ENCODE data around the gene FRG2.

DNA sequence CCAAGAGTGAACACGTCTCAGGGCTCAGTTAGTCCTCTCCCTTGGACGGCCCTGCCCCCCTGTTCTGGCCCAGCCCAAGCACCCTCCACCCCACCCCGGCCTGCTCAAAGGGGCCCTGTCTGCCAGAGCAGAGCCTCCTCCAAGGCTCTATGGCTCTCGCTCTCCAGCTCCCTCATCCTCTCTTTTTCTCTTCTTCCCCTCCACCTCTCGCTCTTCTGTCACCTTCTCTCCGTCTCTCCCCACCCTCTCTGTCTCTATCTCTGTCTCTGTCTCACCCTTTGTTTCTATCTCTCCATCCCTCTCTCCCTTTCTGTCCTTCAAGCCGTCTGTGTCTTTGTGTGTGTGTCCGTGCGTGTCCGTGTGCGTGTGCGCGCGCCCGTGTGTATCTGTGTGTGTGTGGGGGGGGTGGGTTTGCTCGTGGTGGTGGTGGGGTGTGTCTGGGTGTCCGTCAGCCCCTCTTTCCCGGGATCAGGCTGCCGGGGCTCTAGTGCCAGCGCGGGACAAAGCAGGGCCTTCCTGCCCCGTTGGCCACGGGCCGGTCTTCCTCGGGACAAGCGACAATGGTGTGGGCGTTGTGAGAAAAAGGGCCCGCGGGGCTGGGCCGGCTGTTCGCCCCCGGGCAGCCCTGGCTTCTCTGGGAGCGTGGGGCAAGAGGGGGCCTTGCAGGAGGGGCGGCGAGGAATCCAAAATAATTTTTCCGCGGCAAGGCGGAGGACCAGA is 8.7 kb downstream of the FRG2 start:
- TF ChIP-seq, protein P1, sequence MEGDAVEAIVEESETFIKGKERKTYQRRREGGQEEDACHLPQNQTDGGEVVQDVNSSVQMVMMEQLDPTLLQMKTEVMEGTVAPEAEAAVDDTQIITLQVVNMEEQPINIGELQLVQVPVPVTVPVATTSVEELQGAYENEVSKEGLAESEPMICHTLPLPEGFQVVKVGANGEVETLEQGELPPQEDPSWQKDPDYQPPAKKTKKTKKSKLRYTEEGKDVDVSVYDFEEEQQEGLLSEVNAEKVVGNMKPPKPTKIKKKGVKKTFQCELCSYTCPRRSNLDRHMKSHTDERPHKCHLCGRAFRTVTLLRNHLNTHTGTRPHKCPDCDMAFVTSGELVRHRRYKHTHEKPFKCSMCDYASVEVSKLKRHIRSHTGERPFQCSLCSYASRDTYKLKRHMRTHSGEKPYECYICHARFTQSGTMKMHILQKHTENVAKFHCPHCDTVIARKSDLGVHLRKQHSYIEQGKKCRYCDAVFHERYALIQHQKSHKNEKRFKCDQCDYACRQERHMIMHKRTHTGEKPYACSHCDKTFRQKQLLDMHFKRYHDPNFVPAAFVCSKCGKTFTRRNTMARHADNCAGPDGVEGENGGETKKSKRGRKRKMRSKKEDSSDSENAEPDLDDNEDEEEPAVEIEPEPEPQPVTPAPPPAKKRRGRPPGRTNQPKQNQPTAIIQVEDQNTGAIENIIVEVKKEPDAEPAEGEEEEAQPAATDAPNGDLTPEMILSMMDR (IDR thresholded peaks at IDR 0.05), result no peak
- TF ChIP-seq EP300 (IDR thresholded peaks at IDR 0.05) (no peak), POLR2AphosphoS5 (IDR thresholded peaks at IDR 0.05) (no peak), POLR2A (IDR thresholded peaks at IDR 0.05) (no peak)

Measured in suprapubic skin (tissue), 4 donors.